Activated gamma-delta T cell (primary cell): ENCODE results near the gene RRM2.

Experiments used
- DNase-seq: peaks from one replicate; lab custom pipeline; 2025; lab: John Stamatoyannopoulos, UW

The RRM2 gene

DNA sequence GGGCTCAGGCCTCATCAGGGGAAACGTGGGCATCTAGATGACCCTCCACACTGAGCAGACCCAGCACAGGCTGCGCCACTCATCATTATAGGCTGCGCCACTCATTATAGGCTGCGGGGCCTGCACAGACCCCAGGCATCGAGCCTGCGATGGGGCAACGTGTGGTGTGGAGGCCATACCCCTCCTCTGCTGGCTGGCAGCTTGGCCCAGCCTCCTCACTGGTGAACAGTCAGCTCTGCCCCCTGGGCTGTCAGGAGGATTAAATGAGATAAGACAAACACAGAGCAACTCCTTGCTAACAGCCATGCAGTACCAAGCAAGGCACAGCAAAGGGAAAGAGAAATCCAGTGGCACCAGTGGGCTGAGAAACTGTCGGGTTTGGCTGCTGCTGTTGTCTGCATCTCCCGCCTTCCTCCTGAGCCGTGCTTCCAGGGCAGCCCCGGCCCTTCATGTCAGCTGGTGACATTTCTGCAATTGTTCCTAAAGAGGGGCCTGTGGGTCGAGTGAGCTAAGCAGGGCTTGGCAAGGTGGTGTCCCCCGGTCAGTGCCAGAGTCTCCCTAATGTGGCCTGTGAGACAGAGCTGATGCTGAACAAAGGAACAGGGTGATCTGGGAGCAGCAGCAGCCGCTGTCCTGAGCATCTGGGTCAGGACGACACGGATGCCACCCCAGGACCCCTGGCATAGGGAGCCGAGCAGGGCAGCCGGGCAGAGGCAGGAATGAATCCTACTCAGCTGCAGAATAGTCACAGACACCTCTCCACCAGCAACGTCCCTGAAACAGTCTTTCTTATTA is 48.7 kb downstream of the RRM2 start:
- DNase-seq: no peak

DNA sequence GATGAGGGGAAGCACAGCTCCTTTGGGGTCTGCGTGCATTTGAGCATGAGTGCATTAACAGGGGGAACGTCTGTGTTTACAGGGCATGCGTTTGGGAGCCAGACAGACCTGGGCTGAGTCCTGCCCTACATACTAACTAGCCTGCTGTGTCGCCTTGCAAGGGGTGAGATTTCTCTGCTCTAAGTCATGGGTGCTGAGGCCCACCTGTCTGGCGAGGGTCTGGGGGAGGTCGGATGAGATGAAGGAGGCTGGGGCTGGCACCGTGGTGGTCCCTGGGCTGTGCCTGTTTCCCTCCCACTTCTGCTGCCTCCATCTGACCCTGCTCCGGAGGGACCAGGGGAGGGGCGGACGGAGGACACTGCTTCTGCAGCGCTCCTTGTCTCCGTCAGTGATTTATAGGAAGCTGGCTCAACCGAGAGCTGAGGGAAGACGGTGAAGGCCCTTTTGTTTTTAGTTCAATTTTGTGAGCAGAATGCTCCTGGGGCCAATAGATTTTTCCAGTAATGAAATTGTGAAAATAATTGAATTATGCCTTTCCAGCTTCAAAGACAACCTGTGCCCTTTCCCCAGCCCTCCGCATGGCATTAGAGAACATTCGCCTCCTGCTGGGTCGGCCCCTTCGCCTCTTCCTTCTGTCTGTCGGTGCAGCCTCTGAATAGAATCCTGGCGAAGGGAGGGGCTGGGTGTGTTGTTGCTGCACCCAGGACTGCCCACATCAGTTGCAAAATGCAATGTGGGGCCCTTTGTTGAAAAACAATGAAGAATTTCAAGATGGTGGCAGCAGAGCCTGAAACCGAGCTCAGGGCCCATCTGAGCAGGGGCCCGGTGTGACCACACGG is 49.7 kb downstream of the RRM2 start:
- no peak for DNase-seq

GRCh38 chr2:10173258-10174005 is 50.9 kb downstream of the RRM2 start:
- DNase-seq: no peak

- no peak for DNase-seq
These were observed 51.6 kb downstream of the RRM2 start for GRCh38 chr2:10174173-10174572.

DNA sequence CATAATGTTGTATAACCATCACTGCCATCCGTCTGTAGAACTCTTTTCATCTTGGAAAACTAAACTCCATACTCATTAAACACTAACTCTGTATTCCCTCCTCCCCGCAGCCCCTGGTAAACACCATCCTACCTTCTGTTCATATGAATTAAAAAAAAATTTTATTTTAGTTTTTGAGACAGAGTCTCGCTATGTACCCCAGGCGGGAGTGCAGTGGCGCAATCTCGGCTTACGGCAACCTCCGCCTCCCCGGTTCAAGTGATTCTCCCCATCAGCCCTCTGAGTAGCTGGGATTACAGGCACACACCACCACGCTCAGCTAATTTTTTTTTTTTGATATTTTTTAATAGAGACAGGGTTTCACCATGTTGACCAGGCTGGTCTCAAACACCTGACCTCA is 52.9 kb downstream of the RRM2 start:
- no peak for DNase-seq

DNA sequence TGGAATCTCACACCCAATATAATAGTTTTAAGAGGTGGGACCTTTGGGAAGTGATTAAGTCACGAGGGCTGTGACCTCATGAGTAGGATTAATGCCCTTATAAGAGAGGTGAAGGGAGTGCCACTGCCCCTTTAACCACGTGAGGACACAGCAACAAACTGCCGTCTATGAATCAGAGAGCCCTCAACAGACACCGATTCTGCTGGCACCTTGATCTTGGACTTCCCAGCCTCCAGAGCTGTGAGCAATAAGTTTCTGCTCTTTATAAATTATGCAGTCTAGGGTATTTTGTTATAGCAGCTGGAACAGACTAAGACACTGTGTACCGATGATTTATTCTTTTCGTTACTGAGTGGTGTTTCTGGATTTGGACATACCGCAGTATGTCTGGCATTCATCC is 56.2 kb downstream of the RRM2 start:
- no peak for DNase-seq

DNA sequence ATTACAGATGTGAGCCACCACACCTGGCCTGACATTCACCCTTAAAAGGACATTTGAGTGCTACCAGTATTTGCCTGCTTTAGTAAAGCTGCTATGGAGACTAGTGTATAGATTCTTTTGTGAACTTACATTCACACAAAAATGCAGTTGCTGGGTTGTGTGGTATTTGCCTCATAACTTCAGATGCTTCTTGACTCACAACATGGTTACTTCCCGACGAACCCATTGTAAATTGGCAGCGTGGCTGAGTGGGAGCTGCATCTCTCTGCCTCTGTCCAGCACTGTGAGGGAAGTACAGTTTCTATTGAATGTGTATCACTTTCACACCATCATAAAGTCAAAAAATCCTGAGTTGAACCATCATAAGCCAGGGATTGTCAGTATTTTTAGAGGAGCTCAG is 56.9 kb downstream of the RRM2 start:
- no peak for DNase-seq

DNA sequence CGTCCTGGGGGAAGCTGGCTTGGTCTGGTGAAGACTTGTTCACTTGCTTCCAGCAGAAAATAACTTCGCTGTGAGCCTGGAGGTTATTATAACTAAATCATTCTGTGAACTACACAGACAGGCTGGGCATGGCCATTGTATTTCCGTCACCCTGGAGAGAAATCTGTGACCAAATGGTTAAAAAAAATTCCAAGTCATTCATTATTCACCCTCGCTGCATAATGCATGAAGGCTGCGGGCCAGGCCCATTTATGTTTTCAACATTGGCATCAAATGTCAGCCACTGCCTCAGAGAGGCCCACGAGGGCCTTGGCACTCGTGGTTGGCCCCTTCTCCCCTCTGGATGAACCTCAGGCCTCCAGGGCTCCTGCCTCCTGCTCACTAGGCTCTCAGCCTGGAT is 57.7 kb downstream of the RRM2 start:
- no peak for DNase-seq
